Measurements from ENCODE around the gene TLX1.

TLX1 gene

DNA sequence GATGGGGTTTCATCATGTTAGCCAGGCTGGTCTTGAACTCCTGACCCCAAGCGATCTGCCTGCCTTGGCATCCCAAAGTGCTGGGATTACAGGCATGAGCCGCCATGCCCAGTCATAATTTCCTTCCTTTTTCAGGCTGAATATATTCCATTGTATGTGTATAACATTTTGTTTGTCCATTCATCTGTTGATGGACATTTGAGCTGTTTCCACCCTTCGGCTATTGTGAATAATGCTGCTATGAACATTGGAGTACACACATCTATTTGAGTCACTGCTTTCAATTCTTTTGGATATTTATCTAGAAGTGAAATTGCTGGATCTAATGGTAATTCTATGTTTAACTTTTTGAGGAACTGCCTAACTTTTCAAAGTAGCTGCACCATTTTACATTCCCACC, 34.6 kb downstream of the TLX1 start:
- Histone ChIP-seq H3K27ac (ENCODE audit: low read length) (no peak overlapping the region), H3K9ac (ENCODE audit: low read length) (no peak overlapping the region), H3K4me3 (ENCODE audit: low read length) (no peak overlapping the region), H3K4me1 (ENCODE audit: control insufficient read depth, low read depth, low read length) (no peaks in the 10 kb centered on the region), H3K36me3 (ENCODE audit: control insufficient read depth, low read depth, low read length) (no peaks in the 10 kb centered on the region), H3K27me3 (ENCODE audit: control insufficient read depth, insufficient read depth, low read length) (peaks cover 60% of the 10 kb centered on the region), H3K9me3 (ENCODE audit: control insufficient read depth, low read depth, low read length) (no peaks in the 10 kb centered on the region)

- H3K27me3 ChIP-seq (ENCODE audit: control insufficient read depth, insufficient read depth, low read length): peaks cover 53% of the 10 kb centered on the region
- H3K27ac ChIP-seq (ENCODE audit: low read length): no peak overlapping the region
- no peaks in the 10 kb centered on the region for H3K4me1 ChIP-seq (ENCODE audit: control insufficient read depth, low read depth, low read length)
Measured at GRCh38 chr10:101166430-101166829, 35.3 kb downstream of the TLX1 start.

DNA sequence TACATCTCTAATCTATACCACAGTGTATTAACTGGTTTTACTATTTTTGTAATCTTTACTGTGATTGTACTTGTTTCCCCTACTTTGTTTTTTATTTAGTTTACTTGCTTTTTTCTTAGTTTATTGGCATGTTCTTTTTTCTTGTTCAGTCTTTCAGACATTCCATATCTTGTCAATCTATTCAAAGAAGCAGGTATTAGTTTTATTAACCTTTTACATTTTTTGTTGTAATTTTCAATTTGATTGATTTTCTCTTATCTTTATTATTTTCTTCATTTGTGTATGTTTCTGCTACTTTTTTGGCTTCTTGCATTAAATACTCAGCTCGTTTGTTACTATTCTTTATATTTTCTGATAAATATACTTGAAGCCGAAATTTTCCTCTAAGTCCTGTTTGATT, 41.6 kb downstream of the TLX1 start:
- H3K4me3 ChIP-seq (ENCODE audit: low read length): no peak overlapping the region
- no peaks in the 10 kb centered on the region for H3K9me3 ChIP-seq (ENCODE audit: control insufficient read depth, low read depth, low read length)
- no peaks in the 10 kb centered on the region for H3K4me1 ChIP-seq (ENCODE audit: control insufficient read depth, low read depth, low read length)
- H3K36me3 ChIP-seq (ENCODE audit: control insufficient read depth, low read depth, low read length): no peaks in the 10 kb centered on the region
- H3K9ac ChIP-seq (ENCODE audit: low read length): no peak overlapping the region
- H3K27me3 ChIP-seq (ENCODE audit: control insufficient read depth, insufficient read depth, low read length): peaks cover 14% of the 10 kb centered on the region
- H3K27ac ChIP-seq (ENCODE audit: low read length): no peak overlapping the region

More at GRCh38 chr10:101166430-101166829, 35.3 kb downstream of the TLX1 start:
- Histone ChIP-seq H3K36me3 (ENCODE audit: control insufficient read depth, low read depth, low read length) (no peaks in the 10 kb centered on the region), H3K9me3 (ENCODE audit: control insufficient read depth, low read depth, low read length) (no peaks in the 10 kb centered on the region), H3K4me3 (ENCODE audit: low read length) (no peak overlapping the region), H3K9ac (ENCODE audit: low read length) (no peak overlapping the region)

GRCh38 chr10:101174319-101174718, 43.2 kb downstream of the TLX1 start:
- Histone ChIP-seq H3K27ac (ENCODE audit: low read length) (no peak overlapping the region), H3K9ac (ENCODE audit: low read length) (no peak overlapping the region), H3K36me3 (ENCODE audit: control insufficient read depth, low read depth, low read length) (no peaks in the 10 kb centered on the region), H3K27me3 (ENCODE audit: control insufficient read depth, insufficient read depth, low read length) (peaks cover under 1% of the 10 kb centered on the region), H3K9me3 (ENCODE audit: control insufficient read depth, low read depth, low read length) (no peaks in the 10 kb centered on the region), H3K4me3 (ENCODE audit: low read length) (no peak overlapping the region), H3K4me1 (ENCODE audit: control insufficient read depth, low read depth, low read length) (no peaks in the 10 kb centered on the region)

GRCh38 chr10:101176577-101176976, 45.5 kb downstream of the TLX1 start:
- no peaks in the 10 kb centered on the region for H3K36me3 ChIP-seq (ENCODE audit: control insufficient read depth, low read depth, low read length)
- no peak overlapping the region for H3K9ac ChIP-seq (ENCODE audit: low read length)
- no peaks in the 10 kb centered on the region for H3K27me3 ChIP-seq (ENCODE audit: control insufficient read depth, insufficient read depth, low read length)
- H3K4me1 ChIP-seq (ENCODE audit: control insufficient read depth, low read depth, low read length): no peaks in the 10 kb centered on the region
- H3K4me3 ChIP-seq (ENCODE audit: low read length): no peak overlapping the region
- H3K9me3 ChIP-seq (ENCODE audit: control insufficient read depth, low read depth, low read length): no peaks in the 10 kb centered on the region
- no peak overlapping the region for H3K27ac ChIP-seq (ENCODE audit: low read length)

DNA sequence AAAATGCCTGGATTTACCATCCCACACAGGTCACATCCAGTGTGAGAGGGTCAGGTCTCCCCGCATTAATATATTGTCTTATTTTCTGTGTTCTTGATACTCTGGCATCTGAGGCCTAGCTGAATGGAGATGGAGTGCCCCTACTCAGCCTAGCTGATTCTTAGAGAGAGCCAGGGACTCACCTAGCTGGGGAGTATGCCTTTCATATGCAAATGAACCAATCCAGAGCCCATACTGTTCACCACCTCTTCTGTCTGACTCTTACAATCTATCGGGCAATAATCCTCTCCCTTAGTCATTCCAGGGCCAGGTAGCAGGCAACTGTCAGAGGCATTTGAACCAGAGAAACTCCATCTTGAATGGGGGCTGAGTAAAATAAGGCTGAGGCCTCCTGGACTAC, 51.8 kb downstream of the TLX1 start:
- peaks cover 12% of the 10 kb centered on the region for H3K4me1 ChIP-seq (ENCODE audit: control insufficient read depth, low read depth, low read length)
- H3K27ac ChIP-seq (ENCODE audit: low read length): no peak overlapping the region
- no peaks in the 10 kb centered on the region for H3K36me3 ChIP-seq (ENCODE audit: control insufficient read depth, low read depth, low read length)
- H3K4me3 ChIP-seq (ENCODE audit: low read length): no peak overlapping the region
- H3K27me3 ChIP-seq (ENCODE audit: control insufficient read depth, insufficient read depth, low read length): no peaks in the 10 kb centered on the region
- H3K9me3 ChIP-seq (ENCODE audit: control insufficient read depth, low read depth, low read length): no peaks in the 10 kb centered on the region
- H3K9ac ChIP-seq (ENCODE audit: low read length): no peak overlapping the region

DNA sequence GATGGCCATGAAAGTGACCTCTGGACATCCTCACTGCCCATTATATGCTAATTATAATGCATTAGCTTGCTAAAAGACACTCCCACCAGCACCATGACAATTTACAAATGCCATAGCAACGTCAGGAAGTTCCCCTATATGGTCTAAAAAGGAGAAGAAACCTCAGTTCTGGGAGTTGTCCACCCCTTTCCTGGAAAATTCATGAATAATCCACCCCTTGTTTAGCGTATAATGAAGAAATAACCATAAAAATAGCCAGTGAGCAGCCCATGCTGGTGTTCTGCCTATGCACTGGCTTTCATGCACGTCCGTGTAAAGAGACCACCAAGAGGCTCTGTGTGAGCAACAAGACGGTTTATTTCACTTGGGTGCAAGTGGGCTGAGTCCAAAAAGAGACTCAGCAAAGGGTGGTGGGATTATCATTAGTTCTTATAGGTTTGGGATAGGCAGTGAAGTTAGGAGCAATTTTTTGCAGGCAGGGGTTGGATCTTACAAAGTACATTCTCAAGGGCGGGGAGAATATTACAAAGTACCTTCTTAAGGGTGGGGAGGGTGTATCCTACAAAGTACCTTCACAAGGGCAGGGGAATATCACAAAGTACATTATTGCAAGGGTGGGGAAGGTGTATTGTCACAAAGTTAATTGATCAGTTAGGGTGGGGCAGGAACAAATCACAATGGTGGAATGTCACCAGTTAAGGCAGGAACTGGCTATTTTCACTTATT, 52.5 kb downstream of the TLX1 start:
- Histone ChIP-seq H3K36me3 (ENCODE audit: control insufficient read depth, low read depth, low read length) (no peaks in the 10 kb centered on the region), H3K4me1 (ENCODE audit: control insufficient read depth, low read depth, low read length) (peaks cover 12% of the 10 kb centered on the region), H3K27ac (ENCODE audit: low read length) (no peak overlapping the region)

More for the DNA sequence above, 52.5 kb downstream of the TLX1 start:
- Histone ChIP-seq H3K4me3 (ENCODE audit: low read length) (no peak overlapping the region), H3K9ac (ENCODE audit: low read length) (no peak overlapping the region), H3K27me3 (ENCODE audit: control insufficient read depth, insufficient read depth, low read length) (no peaks in the 10 kb centered on the region), H3K9me3 (ENCODE audit: control insufficient read depth, low read depth, low read length) (no peaks in the 10 kb centered on the region)
